ENCODE measurements around the gene PYCR2.

- no peak for TF ChIP-seq CTCF (IDR thresholded peaks at IDR 0.05)
- no peak for TF ChIP-seq POLR2A (IDR thresholded peaks at IDR 0.05)
- TF ChIP-seq POLR2AphosphoS5 (IDR thresholded peaks at IDR 0.05; ENCODE audit: insufficient read depth in 1 of 2, low read depth in 1 of 2): peak in 1 of 2 donors; percentile 41
Measured at GRCh38 chr1:225875044-225875815, 48.8 kb downstream of the PYCR2 start.

Measured in vagina (tissue), 2 donors.